ENCODE measurements around the gene KLHL35.

GRCh38 chr11:75428989-75429640 lies 3.9 kb downstream of the KLHL35 start:
- TF ChIP-seq PAX5 (IDR thresholded peaks at IDR 0.05; ENCODE audit: insufficient read depth, low read length, severe bottlenecking), result no peak
- TF ChIP-seq TAF1 (IDR thresholded peaks at IDR 0.05; ENCODE audit: low read depth, low read length), result no peak
- no peak for TF ChIP-seq POLR2A (IDR thresholded peaks at IDR 0.05; ENCODE audit: low read depth, low read length)
- TF ChIP-seq POU2F2 (IDR thresholded peaks at IDR 0.05; ENCODE audit: low read depth, low read length), result no peak
- TF ChIP-seq POLR2AphosphoS5 (IDR thresholded peaks at IDR 0.05; ENCODE audit: low read depth, low read length), result no peak
